K562 (cell line): ENCODE results near the gene TMEM229B. TPM values are rescaled to one million over a fixed set of nuclear protein-coding genes. Genes with fewer than 3 reads are reported as not detected.

Experiments
- ATAC-seq: fragments of 200-7000 bp; cut with Tn5 transposase; 3 replicates; pipeline ENCODE4 v1.9.1; 2020; ENCODE audit warnings: moderate library complexity
- BruUV-seq: library from RNA; stranded (reverse); fragments of 400-500 nt; replicated peaks from 2 replicates; lab custom pipeline; 2021; lab: Mats Ljungman, UMichigan
- CTCF ChIA-PET: fragments of 300-600 bp; formaldehyde crosslinking; extraction: SDS; loops from one replicate; lab custom pipeline; 2021; ENCODE audit warnings: low intra/inter-chr PET ratio; lab: Yijun Ruan, JAX
- POLR2A ChIA-PET: fragments of 300-600, 350-650 bp; sonication (Branson Sonifier 250); formaldehyde crosslinking; extraction: SDS; loops from one replicate; lab custom pipeline; 2021; ENCODE audit warnings: antibody characterized with exemption, inconsistent platforms; lab: Yijun Ruan, JAX
- DNase-seq, 4 experiments: peaks; one replicate each; pipeline versions ENCODE4 v3.0.0 to v3.0.0-alpha.2; 2011 to 2018; ENCODE audit warnings: low spot score in 3 of 4, mixed read lengths in 3 of 4; ENCODE audit errors: extremely low read depth in 1 of 4
- FAIRE-seq: peaks from 2 replicates; lab custom pipeline; 2011; peaks lifted over from hg19 to GRCh38; lab: Jason Lieb, UNC
- H2AFZ ChIP-seq: 2 replicates; pipeline ENCODE4 v1.6.0; 2011; ENCODE audit warnings: low read depth, low read length, control low read depth, inconsistent platforms
- H3K27ac ChIP-seq: fragments of 200-600 bp; 3 replicates; pipeline ENCODE4 v1.8.0; 2011; ENCODE audit warnings: low read depth, mild to moderate bottlenecking, control low read depth, inconsistent platforms, low read length, moderate library complexity, mixed read lengths; ENCODE audit errors: extremely low read depth
- H3K27me3 ChIP-seq, 2 experiments: fragments of 300-600 bp in 1 of 2; 2 replicates in 1 of 2; 3 replicates in 1 of 2; pipeline versions ENCODE4 v1.6.0 to v1.8.0; 2011; ENCODE audit warnings: inconsistent platforms in 2 of 2, low read length in 2 of 2, mild to moderate bottlenecking in 1 of 2, mixed read lengths in 1 of 2, moderate library complexity in 1 of 2; ENCODE audit not compliant: control insufficient read depth in 2 of 2, insufficient read depth in 2 of 2
- H3K36me3 ChIP-seq: fragments of 300-600 bp; 3 replicates; pipeline ENCODE4 v1.8.0; 2011; ENCODE audit warnings: mild to moderate bottlenecking, low read length, inconsistent platforms; ENCODE audit not compliant: control insufficient read depth, insufficient read depth
- H3K4me1 ChIP-seq, 2 experiments: fragments of 200-600 bp in 1 of 2; replicated peaks in 1 of 2; 2 replicates in 1 of 2; 3 replicates in 1 of 2; pipeline versions ENCODE4 v1.5.1 to v1.8.0; 2011; ENCODE audit warnings: inconsistent platforms in 2 of 2, low read length in 2 of 2, mild to moderate bottlenecking in 1 of 2, mixed read lengths in 1 of 2, moderate library complexity in 1 of 2; ENCODE audit not compliant: control insufficient read depth in 2 of 2, insufficient read depth in 2 of 2
- H3K4me2 ChIP-seq: 2 replicates; pipeline ENCODE4 v1.6.1; 2011; ENCODE audit warnings: low read length, control low read depth, inconsistent platforms, mixed read lengths; ENCODE audit not compliant: insufficient read depth
- H3K4me3 ChIP-seq: fragments of 200-600 bp; sonication (generic), shearing (Covaris generic); 2 replicates; pipeline ENCODE4 v1.5.1; 2016; ENCODE audit warnings: control low read depth, inconsistent platforms
- H3K79me2 ChIP-seq: fragments of 200-600 bp; 3 replicates; pipeline ENCODE4 v1.8.0; 2011; ENCODE audit warnings: low read length, inconsistent platforms; ENCODE audit not compliant: control insufficient read depth, insufficient read depth
- H3K9ac ChIP-seq, 2 experiments: 2 replicates each; pipeline versions ENCODE4 v1.6.0 to v1.6.1; 2011; ENCODE audit warnings: low read depth in 2 of 2, low read length in 2 of 2, control low read depth in 1 of 2, inconsistent platforms in 1 of 2, mild to moderate bottlenecking in 1 of 2, mixed read lengths in 1 of 2; ENCODE audit not compliant: insufficient read depth in 1 of 2
- H3K9me1 ChIP-seq: one replicate; pipeline ENCODE4 v1.6.0; 2011; ENCODE audit warnings: inconsistent platforms, mild to moderate bottlenecking, low read length, moderate library complexity; ENCODE audit not compliant: control insufficient read depth, insufficient read depth
- H3K9me3 ChIP-seq: replicated peaks from 2 replicates; pipeline ENCODE4 v1.5.1; 2011; ENCODE audit warnings: low read depth, low read length, inconsistent platforms; ENCODE audit not compliant: control insufficient read depth, insufficient read depth
- H4K20me1 ChIP-seq: replicated peaks from 2 replicates; pipeline ENCODE4 v1.6.1; 2011; ENCODE audit warnings: low read length, inconsistent platforms, mixed read lengths; ENCODE audit not compliant: control insufficient read depth, insufficient read depth
- BDP1 ChIP-seq: IDR thresholded peaks from 3 replicates; pipeline ENCODE4 v1.6.1; 2011; ENCODE audit not compliant: insufficient read length, insufficient read depth
- CC2D1A ChIP-seq: fragments of 450-650 bp; IDR thresholded peaks from 2 replicates; pipeline ENCODE4 v1.6.1; 2017; ENCODE audit warnings: mild to moderate bottlenecking
- DIDO1 ChIP-seq: fragments of 450-650 bp; IDR thresholded peaks from 2 replicates; pipeline ENCODE4 v1.6.1; 2016; ENCODE audit warnings: low read depth, missing biosample characterization, missing genetic modification characterization
- EGR1 ChIP-seq: fragments of 450-650 bp; conservative IDR thresholded peaks from 2 replicates; pipeline ENCODE4 v1.6.1; 2017; ENCODE audit warnings: mild to moderate bottlenecking
- SLC30A9 ChIP-seq: fragments of 250-450 bp; sonication (Bioruptor Pico); IDR thresholded peaks from 2 replicates; pipeline ENCODE4 v1.8.0; 2022; ENCODE audit warnings: mild to moderate bottlenecking, moderate library complexity
- STAT6 ChIP-seq: sonication (generic); formaldehyde crosslinking; IDR thresholded peaks from 2 replicates; pipeline ENCODE4 v1.8.1; 2023; ENCODE audit warnings: mild to moderate bottlenecking, missing genetic modification reagents
- TAF9B ChIP-seq: fragments of 450-650 bp; IDR thresholded peaks from 2 replicates; pipeline ENCODE4 v1.6.1; 2018; ENCODE audit warnings: mild to moderate bottlenecking; ENCODE audit not compliant: partially characterized antibody
- TFAM ChIP-seq: fragments of 250-450 bp; sonication (Bioruptor Pico); conservative IDR thresholded peaks from 2 replicates; pipeline ENCODE4 v1.5.0; 2021; ENCODE audit warnings: mild to moderate bottlenecking, moderate library complexity
- ZBED1 ChIP-seq: IDR thresholded peaks from 2 replicates; pipeline ENCODE4 v1.6.1; 2014
- ZFPM2 ChIP-seq: fragments of 250-450 bp; sonication (Bioruptor Pico); IDR thresholded peaks from 2 replicates; pipeline ENCODE4 v1.5.1; 2022; ENCODE audit warnings: mild to moderate bottlenecking
- ZNF12 ChIP-seq: sonication (generic); formaldehyde crosslinking; IDR thresholded peaks from 2 replicates; pipeline ENCODE4 v1.4.0; 2020; ENCODE audit warnings: mild to moderate bottlenecking, missing genetic modification reagents
- ZNF146 ChIP-seq: IDR thresholded peaks from one replicate; pipeline ENCODE4 v1.6.1; 2018; ENCODE audit warnings: missing compliant biosample characterization; ENCODE audit not compliant: unreplicated experiment
- ZNF274 ChIP-seq: IDR thresholded peaks from 2 replicates; pipeline ENCODE4 v1.6.1; 2011; ENCODE audit warnings: low read depth, mild to moderate bottlenecking, low read length, moderate library complexity, borderline replicate concordance
- WGBS: fragments of 100-300 bp; shearing (Covaris generic); methylation state at CpG from one replicate; pipeline ENCODE4 v1.1.6; 2016; ENCODE audit warnings: low coverage, mixed read lengths; ENCODE audit not compliant: insufficient coverage; ENCODE audit errors: missing lambda C conversion rate; 5-methylcytosine and 5-hydroxymethylcytosine counted together
- in situ Hi-C: fragments of 300-500 bp; cut with MboI; formaldehyde crosslinking; loops from 4 replicates; pipeline ENCODE4 v1.15.0; 2018; ENCODE audit warnings: inconsistent platforms, mixed read lengths
- intact Hi-C: fragments of 100-400 bp; cut with micrococcal nuclease; formaldehyde crosslinking; loops from 2 replicates; pipeline ENCODE4 v1.14.2; 2022
- polyA plus RNA-seq, 8 experiments: library from polyadenylated mRNA; depleted of rRNA in 4 of 8; stranded (reverse) in 5 of 8; unstranded in 3 of 8; fragments of >200 nt; fragmentation: Nextera tagmentation in 2 of 8; fragmentation: Illumina TruSeq in 1 of 8; extraction: Ambion mirVana in 2 of 8; extraction: Trizol in 1 of 8; gene quantifications; 2 replicates each; pipeline versions ENCODE4 v1.2.1 to v1.2.3, GENCODE V29; 2011 to 2014; ENCODE audit warnings: inconsistent platforms in 1 of 8, missing spikeins in 1 of 8
- total RNA-seq, 7 experiments: library from RNA; depleted of rRNA in 6 of 7; stranded (reverse); fragments of >200 nt in 6 of 7; fragmentation: Illumina TruSeq in 2 of 7; extraction: Trizol in 2 of 7; gene quantifications; 2 replicates each; pipeline versions ENCODE4 v1.2.1 to v1.2.3, GENCODE V29; 2011 to 2021; ENCODE audit warnings: low replicate concordance in 1 of 7
- TF ChIP-seq, protein P1 (sequence below): fragments of 450-650 bp; formaldehyde crosslinking; IDR thresholded peaks from 2 replicates; pipeline ENCODE4 v1.4.0; 2022; ENCODE audit warnings: missing genetic modification characterization
- TF ChIP-seq, protein P2 (sequence below): fragments of 250-450 bp; sonication (Bioruptor Pico); IDR thresholded peaks from 2 replicates; pipeline ENCODE4 v1.8.0; 2021; ENCODE audit warnings: moderate library complexity, mild to moderate bottlenecking, inconsistent platforms
- TF ChIP-seq, protein P3 (sequence below), 2 experiments: fragments of 450-650 bp in 1 of 2; sonication (generic) in 1 of 2; formaldehyde crosslinking; conservative IDR thresholded peaks; 2 replicates each; pipeline versions ENCODE4 v1.4.0 to v1.8.1; 2020 to 2022; ENCODE audit warnings: mild to moderate bottlenecking in 1 of 2, missing genetic modification reagents in 1 of 2

The TMEM229B gene
- total and polyA plus RNA-seq, 9 of the 15 experiments (the other 6 are each of a cell fraction or from before 2014, with no cell fraction given) = not detected

DNA sequence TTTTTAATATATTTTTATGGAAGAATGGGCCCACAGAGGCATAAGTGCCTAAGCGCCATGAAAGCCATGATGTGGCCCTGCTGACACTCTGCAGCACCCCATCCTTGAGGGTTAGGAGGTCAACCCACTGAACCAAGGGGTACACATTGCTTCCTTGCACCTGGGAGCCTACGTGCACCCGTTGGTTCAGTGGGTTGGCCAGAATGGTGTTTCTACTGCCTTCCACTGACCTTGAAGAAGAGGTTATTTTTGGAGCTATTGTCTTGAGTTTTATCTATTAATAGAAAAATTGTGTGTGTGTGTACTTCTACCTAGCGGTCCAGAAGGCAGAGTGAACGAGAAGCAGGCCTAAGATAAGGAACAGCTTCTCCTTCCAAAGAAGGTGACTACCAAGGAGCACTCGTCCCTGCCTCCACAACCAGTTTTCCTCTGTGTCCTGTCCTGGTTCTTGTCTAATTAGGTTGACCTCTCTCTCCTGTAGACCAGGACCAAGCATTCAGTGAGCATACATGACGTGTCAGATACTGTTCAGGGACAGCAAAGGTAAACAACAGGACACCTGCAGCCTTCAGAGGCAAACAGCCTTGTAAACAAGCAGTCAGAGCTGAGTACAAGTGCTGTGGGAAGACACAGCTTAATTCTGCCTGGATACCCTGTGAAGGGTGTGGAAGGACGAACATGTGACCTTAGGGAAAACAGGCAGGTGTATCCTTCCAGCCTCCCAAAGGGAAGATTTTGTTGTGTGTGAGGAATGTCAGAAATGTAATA is 46.2 kb downstream of the TMEM229B start:
- Histone ChIP-seq H3K36me3 (no peaks in the 10 kb centered on the region), H2AFZ (no peak overlapping the region), H3K9ac (no peak overlapping the region), H3K27ac (no peak overlapping the region), H3K4me2 (no peak overlapping the region), H3K9me1 (no peaks in the 10 kb centered on the region), H4K20me1 (no peaks in the 10 kb centered on the region), H3K4me1 (no peaks in the 10 kb centered on the region; a peak in 3 of 5 replicates), H3K79me2 (no peaks in the 10 kb centered on the region), H3K4me3 (no peak overlapping the region), H3K27me3 (peaks cover 3 to 15% of the 10 kb centered on the region in 2 experiments; a peak in 4 of 5 replicates), H3K9me3 (no peaks in the 10 kb centered on the region)
- POLR2A ChIA-PET = interaction anchor here (0.6 to 1.5 kb wide), 2 partner anchors 16 to 71 kb away, joined by 3 to 6 read pairs; no protein-coding TSS in a partner anchor
- FAIRE-seq = no peak
- intact Hi-C loops = no loop called here
- in situ Hi-C loops = no loop called here
- no peak for DNase-seq
- no TSS peak for BruUV-seq
- WGBS = 1% methylated on average over 8 of the region's 8 CpGs
- CTCF ChIA-PET = no interaction called here
- ATAC-seq = no peak
- TF ChIP-seq, protein P1, sequence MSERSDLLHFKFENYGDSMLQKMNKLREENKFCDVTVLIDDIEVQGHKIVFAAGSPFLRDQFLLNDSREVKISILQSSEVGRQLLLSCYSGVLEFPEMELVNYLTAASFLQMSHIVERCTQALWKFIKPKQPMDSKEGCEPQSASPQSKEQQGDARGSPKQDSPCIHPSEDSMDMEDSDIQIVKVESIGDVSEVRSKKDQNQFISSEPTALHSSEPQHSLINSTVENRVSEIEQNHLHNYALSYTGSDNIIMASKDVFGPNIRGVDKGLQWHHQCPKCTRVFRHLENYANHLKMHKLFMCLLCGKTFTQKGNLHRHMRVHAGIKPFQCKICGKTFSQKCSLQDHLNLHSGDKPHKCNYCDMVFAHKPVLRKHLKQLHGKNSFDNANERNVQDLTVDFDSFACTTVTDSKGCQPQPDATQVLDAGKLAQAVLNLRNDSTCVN = no peak
- TF ChIP-seq SLC30A9 (CRISPR knock-in tag) (no peak), ZNF146 (CRISPR knock-in tag) (no peak), BDP1 (no peak), TAF9B (no peak), TFAM (CRISPR knock-in tag) (no peak), ZBED1 (no peak), ZNF274 (no peak), ZNF12 (no peak), STAT6 (no peak), EGR1 (no peak), CC2D1A (no peak), DIDO1 (tag) (no peak), ZFPM2 (CRISPR knock-in tag) (no peak)
- TF ChIP-seq, protein P2, sequence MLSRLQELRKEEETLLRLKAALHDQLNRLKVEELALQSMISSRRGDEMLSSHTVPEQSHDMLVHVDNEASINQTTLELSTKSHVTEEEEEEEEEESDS (CRISPR knock-in tag) = no peak
- TF ChIP-seq, protein P3, sequence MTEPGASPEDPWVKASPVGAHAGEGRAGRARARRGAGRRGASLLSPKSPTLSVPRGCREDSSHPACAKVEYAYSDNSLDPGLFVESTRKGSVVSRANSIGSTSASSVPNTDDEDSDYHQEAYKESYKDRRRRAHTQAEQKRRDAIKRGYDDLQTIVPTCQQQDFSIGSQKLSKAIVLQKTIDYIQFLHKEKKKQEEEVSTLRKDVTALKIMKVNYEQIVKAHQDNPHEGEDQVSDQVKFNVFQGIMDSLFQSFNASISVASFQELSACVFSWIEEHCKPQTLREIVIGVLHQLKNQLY (CRISPR knock-in tag; conservative IDR thresholded peaks at IDR 0.05) = no peak
